NOMO-1 (cell line): Measurements from ENCODE around the gene XYLB.

Experiments
- DNase-seq, 2 experiments: peaks; one replicate each; lab custom pipeline; 2025; ENCODE audit not compliant: unreplicated experiment in 2 of 2; lab: John Stamatoyannopoulos, UW

Gene XYLB

GRCh38 chr3:38361496-38361895, 14.9 kb downstream of the XYLB start:
- no peak for DNase-seq

- DNase-seq = no peak
Observed at GRCh38 chr3:38362825-38363224, 16.2 kb downstream of the XYLB start.

- no peak for DNase-seq
Observed at GRCh38 chr3:38364721-38365400, 18.3 kb downstream of the XYLB start.

- no peak for DNase-seq
Observed at GRCh38 chr3:38365469-38366062, 19.0 kb downstream of the XYLB start.

GRCh38 chr3:38366082-38366481, 19.5 kb downstream of the XYLB start:
- no peak for DNase-seq

- DNase-seq = no peak
Observed at GRCh38 chr3:38367779-38368178, 21.2 kb downstream of the XYLB start.

GRCh38 chr3:38368238-38368637, 21.7 kb downstream of the XYLB start:
- no peak for DNase-seq

- DNase-seq = no peak
Observed at GRCh38 chr3:38369186-38369585, 22.6 kb downstream of the XYLB start.

GRCh38 chr3:38370149-38370548, 23.6 kb downstream of the XYLB start:
- no peak for DNase-seq

- DNase-seq = no peak
Observed at GRCh38 chr3:38370861-38371260, 24.3 kb downstream of the XYLB start.

GRCh38 chr3:38371541-38372213, 25.1 kb downstream of the XYLB start:
- DNase-seq = no peak

GRCh38 chr3:38372214-38372601, 25.6 kb downstream of the XYLB start:
- no peak for DNase-seq

- no peak for DNase-seq
Observed at GRCh38 chr3:38374221-38374620, 27.6 kb downstream of the XYLB start.

GRCh38 chr3:38375072-38375471, 28.5 kb downstream of the XYLB start:
- DNase-seq = no peak

GRCh38 chr3:38375488-38376097, 29.0 kb downstream of the XYLB start:
- DNase-seq = no peak

- no peak for DNase-seq
Observed at GRCh38 chr3:38376098-38376816, 29.7 kb downstream of the XYLB start.

GRCh38 chr3:38379201-38379770, 32.7 kb downstream of the XYLB start:
- DNase-seq = no peak

- DNase-seq = no peak
Observed at GRCh38 chr3:38382506-38383080, 36.0 kb downstream of the XYLB start.

GRCh38 chr3:38383156-38383875, 36.7 kb downstream of the XYLB start:
- no peak for DNase-seq
